BLaER1 treated with 17β-estradiol and CSF1 and Interleukin-3, amounts not matched to agents 10 nM and 100 nM (cell line): ENCODE measurements around the gene SLC34A2.

Source experiments
- H3K27ac ChIP-seq, 11 experiments: shearing (Covaris generic); formaldehyde crosslinking; 2 replicates each; pipeline ENCODE4 v1.8.1; 2022
- H3K27me3 ChIP-seq, 11 experiments: shearing (Covaris generic); formaldehyde crosslinking; 2 replicates each; pipeline ENCODE4 v1.8.1; 2022
- H3K36me3 ChIP-seq, 11 experiments: shearing (Covaris generic); formaldehyde crosslinking; 2 replicates each; pipeline ENCODE4 v1.8.1; 2022
- H3K4me1 ChIP-seq, 10 experiments: shearing (Covaris generic); formaldehyde crosslinking; 2 replicates each; pipeline ENCODE4 v1.8.1; 2022
- H3K4me2 ChIP-seq, 11 experiments: shearing (Covaris generic); formaldehyde crosslinking; 2 replicates each; pipeline ENCODE4 v1.8.1; 2022
- H3K4me3 ChIP-seq, 10 experiments: shearing (Covaris generic); formaldehyde crosslinking; 2 replicates each; pipeline ENCODE4 v1.8.1; 2022
- H3K9ac ChIP-seq, 11 experiments: shearing (Covaris generic); formaldehyde crosslinking; 2 replicates each; pipeline ENCODE4 v1.8.1; 2022
- H3K9me3 ChIP-seq, 11 experiments: shearing (Covaris generic); formaldehyde crosslinking; replicated peaks in 1 of 11; 2 replicates each; pipeline ENCODE4 v1.8.1; 2022
- H4K20me1 ChIP-seq, 11 experiments: shearing (Covaris generic); formaldehyde crosslinking; 2 replicates each; pipeline ENCODE4 v1.8.1; 2022
- Cebpa-rat ChIP-seq, 11 experiments: shearing (Covaris generic); IDR thresholded peaks; 2 replicates each; pipeline ENCODE4 v1.8.1; 2022

SLC34A2 gene

GRCh38 chr4:25672756-25673155 lies 17.1 kb downstream of the SLC34A2 start:
- no peaks in the 10 kb centered on the region for H3K27me3 ChIP-seq
- no peak overlapping the region for H3K4me3 ChIP-seq
- H3K4me1 ChIP-seq: 0 out of 20 replicates have a peak, but pooled peaks cover 0 to 4% (median 0%) of the 10 kb centered on the region in 10 experiments
- H3K27ac ChIP-seq: no peak overlapping the region
- no peak overlapping the region for H3K4me2 ChIP-seq
- no peak overlapping the region for H3K9ac ChIP-seq
- H3K9me3 ChIP-seq: peaks cover 0 to 10% (median 0%) of the 10 kb centered on the region in 11 experiments; a peak in 1 of 22 replicates
- TF ChIP-seq Cebpa-rat (IDR thresholded peaks at IDR 0.05): no peak
- no peaks in the 10 kb centered on the region for H4K20me1 ChIP-seq
- H3K36me3 ChIP-seq: no peaks in the 10 kb centered on the region

GRCh38 chr4:25674386-25674785 lies 18.7 kb downstream of the SLC34A2 start:
- no peaks in the 10 kb centered on the region for H3K36me3 ChIP-seq
- H3K27me3 ChIP-seq: no peaks in the 10 kb centered on the region
- H3K4me2 ChIP-seq: no peak overlapping the region
- H3K4me3 ChIP-seq: no peak overlapping the region
- H4K20me1 ChIP-seq: no peaks in the 10 kb centered on the region
- H3K9me3 ChIP-seq: peaks cover 0 to 10% (median 0%) of the 10 kb centered on the region in 11 experiments; a peak in 1 of 22 replicates
- H3K27ac ChIP-seq: no peak overlapping the region
- TF ChIP-seq Cebpa-rat (IDR thresholded peaks at IDR 0.05): no peak
- no peak overlapping the region for H3K9ac ChIP-seq
- H3K4me1 ChIP-seq: 0 out of 20 replicates have a peak, but pooled peaks cover 0 to 4% (median 0%) of the 10 kb centered on the region in 10 experiments

GRCh38 chr4:25676221-25676620 lies 20.6 kb downstream of the SLC34A2 start:
- Histone ChIP-seq H3K36me3 (no peaks in the 10 kb centered on the region), H3K4me3 (no peak overlapping the region), H3K27me3 (no peaks in the 10 kb centered on the region), H3K4me1 (0 out of 20 replicates have a peak, but pooled peaks cover 0 to 4% (median 0%) of the 10 kb centered on the region in 10 experiments), H3K9me3 (peaks cover 0 to 10% (median 0%) of the 10 kb centered on the region in 11 experiments; a peak in 1 of 22 replicates), H3K27ac (no peak overlapping the region), H4K20me1 (no peaks in the 10 kb centered on the region), H3K9ac (no peak overlapping the region), H3K4me2 (no peak overlapping the region)
- TF ChIP-seq Cebpa-rat (IDR thresholded peaks at IDR 0.05): no peak

GRCh38 chr4:25677157-25677556 lies 21.5 kb downstream of the SLC34A2 start:
- Histone ChIP-seq H3K9ac (no peak overlapping the region), H3K9me3 (peaks cover 0 to 10% (median 0%) of the 10 kb centered on the region in 11 experiments; a peak in 1 of 22 replicates), H3K27ac (no peak overlapping the region), H3K4me1 (0 out of 20 replicates have a peak, but pooled peaks cover 0 to 4% (median 0%) of the 10 kb centered on the region in 10 experiments), H3K27me3 (no peaks in the 10 kb centered on the region), H3K4me2 (no peak overlapping the region), H3K36me3 (no peaks in the 10 kb centered on the region), H4K20me1 (no peaks in the 10 kb centered on the region), H3K4me3 (no peak overlapping the region)
- TF ChIP-seq Cebpa-rat (IDR thresholded peaks at IDR 0.05): no peak

GRCh38 chr4:25677943-25678342 lies 22.3 kb downstream of the SLC34A2 start:
- Histone ChIP-seq H3K4me3 (no peak overlapping the region), H4K20me1 (no peaks in the 10 kb centered on the region), H3K36me3 (no peaks in the 10 kb centered on the region), H3K9ac (no peak overlapping the region), H3K9me3 (peaks cover 0 to 10% (median 0%) of the 10 kb centered on the region in 11 experiments; a peak in 1 of 22 replicates), H3K27ac (no peak overlapping the region), H3K4me2 (no peak overlapping the region), H3K4me1 (0 out of 20 replicates have a peak, but pooled peaks cover 0 to 4% (median 0%) of the 10 kb centered on the region in 10 experiments), H3K27me3 (no peaks in the 10 kb centered on the region)
- TF ChIP-seq Cebpa-rat (IDR thresholded peaks at IDR 0.05): no peak

- H3K36me3 ChIP-seq: no peaks in the 10 kb centered on the region
- no peak for TF ChIP-seq Cebpa-rat (IDR thresholded peaks at IDR 0.05)
- H3K27me3 ChIP-seq: no peaks in the 10 kb centered on the region
- no peak overlapping the region for H3K27ac ChIP-seq
- H3K9ac ChIP-seq: no peak overlapping the region
- H4K20me1 ChIP-seq: no peaks in the 10 kb centered on the region
- H3K9me3 ChIP-seq: peaks cover 20 to 38% (median 27%) of the 10 kb centered on the region in 11 experiments
- H3K4me3 ChIP-seq: no peak overlapping the region
- H3K4me1 ChIP-seq: no peaks in the 10 kb centered on the region
- H3K4me2 ChIP-seq: no peak overlapping the region
Measured at GRCh38 chr4:25687773-25688172, 32.1 kb downstream of the SLC34A2 start.

GRCh38 chr4:25694466-25694865 lies 38.8 kb downstream of the SLC34A2 start:
- Histone ChIP-seq H3K4me3 (no peak overlapping the region), H4K20me1 (no peaks in the 10 kb centered on the region), H3K4me2 (peak overlapping the region in 5 of 11 experiments; percentile 11 to 42 (median 24); a peak in 4 of 22 replicates), H3K9me3 (peaks cover 23 to 44% (median 30%) of the 10 kb centered on the region in 11 experiments), H3K4me1 (peaks cover 0 to 7% (median 6%) of the 10 kb centered on the region in 10 experiments; a peak in 9 of 20 replicates), H3K36me3 (no peaks in the 10 kb centered on the region), H3K27me3 (no peaks in the 10 kb centered on the region), H3K27ac (no peak overlapping the region), H3K9ac (no peak overlapping the region)
- TF ChIP-seq Cebpa-rat (IDR thresholded peaks at IDR 0.05): no peak

- Histone ChIP-seq H3K27me3 (no peaks in the 10 kb centered on the region), H3K27ac (no peak overlapping the region), H3K36me3 (no peaks in the 10 kb centered on the region), H3K4me3 (no peak overlapping the region), H3K4me2 (no peak overlapping the region), H4K20me1 (no peaks in the 10 kb centered on the region), H3K9me3 (peaks cover 11 to 25% (median 16%) of the 10 kb centered on the region in 11 experiments), H3K9ac (no peak overlapping the region), H3K4me1 (peaks cover 0 to 7% (median 6%) of the 10 kb centered on the region in 10 experiments; a peak in 9 of 20 replicates)
- TF ChIP-seq Cebpa-rat (IDR thresholded peaks at IDR 0.05): no peak
Measured at GRCh38 chr4:25696409-25696808, 40.8 kb downstream of the SLC34A2 start.

- peaks cover 0 to 14% (median 5%) of the 10 kb centered on the region in 11 experiments; a peak in 12 of 22 replicates for H3K9me3 ChIP-seq
- H3K36me3 ChIP-seq: no peaks in the 10 kb centered on the region
- H3K27me3 ChIP-seq: no peaks in the 10 kb centered on the region
- H3K4me3 ChIP-seq: no peak overlapping the region
- H3K27ac ChIP-seq: no peak overlapping the region
- H3K4me2 ChIP-seq: no peak overlapping the region
- H4K20me1 ChIP-seq: no peaks in the 10 kb centered on the region
- H3K4me1 ChIP-seq: peaks cover 0 to 7% (median 6%) of the 10 kb centered on the region in 10 experiments; a peak in 9 of 20 replicates
- no peak for TF ChIP-seq Cebpa-rat (IDR thresholded peaks at IDR 0.05)
- no peak overlapping the region for H3K9ac ChIP-seq
Measured at GRCh38 chr4:25697516-25697915, 41.9 kb downstream of the SLC34A2 start.

- Histone ChIP-seq H3K36me3 (no peaks in the 10 kb centered on the region), H3K27me3 (no peaks in the 10 kb centered on the region), H4K20me1 (no peaks in the 10 kb centered on the region), H3K4me2 (no peak overlapping the region), H3K9ac (no peak overlapping the region), H3K27ac (no peak overlapping the region), H3K4me3 (no peak overlapping the region), H3K4me1 (no peaks in the 10 kb centered on the region), H3K9me3 (peaks cover 0 to 10% (median 0%) of the 10 kb centered on the region in 11 experiments; a peak in 6 of 22 replicates)
- no peak for TF ChIP-seq Cebpa-rat (IDR thresholded peaks at IDR 0.05)
Measured at GRCh38 chr4:25700661-25701060, 45.0 kb downstream of the SLC34A2 start.
